GM13976 (cell line): ENCODE measurements around the gene PLXNA2.

Experiments used
- DNase-seq: peaks from one replicate; pipeline ENCODE4 v3.0.0; 2012; ENCODE audit warnings: low spot score
- in situ Hi-C: fragments of 300-500 bp; cut with MboI; formaldehyde crosslinking; loops from one replicate; pipeline ENCODE4 v1.12.0; 2022; ENCODE audit warnings: low sequenced_read_pairs, mixed read lengths, inconsistent platforms; ENCODE audit not compliant: unreplicated experiment
- TF ChIP-seq, protein P1 (sequence below): IDR thresholded peaks from 2 replicates; pipeline ENCODE4 v1.5.1; 2012; ENCODE audit warnings: borderline replicate concordance, mild to moderate bottlenecking; ENCODE audit not compliant: insufficient read depth; ENCODE audit errors: extremely low read depth, missing control alignments, control extremely low read depth

Gene PLXNA2

DNA sequence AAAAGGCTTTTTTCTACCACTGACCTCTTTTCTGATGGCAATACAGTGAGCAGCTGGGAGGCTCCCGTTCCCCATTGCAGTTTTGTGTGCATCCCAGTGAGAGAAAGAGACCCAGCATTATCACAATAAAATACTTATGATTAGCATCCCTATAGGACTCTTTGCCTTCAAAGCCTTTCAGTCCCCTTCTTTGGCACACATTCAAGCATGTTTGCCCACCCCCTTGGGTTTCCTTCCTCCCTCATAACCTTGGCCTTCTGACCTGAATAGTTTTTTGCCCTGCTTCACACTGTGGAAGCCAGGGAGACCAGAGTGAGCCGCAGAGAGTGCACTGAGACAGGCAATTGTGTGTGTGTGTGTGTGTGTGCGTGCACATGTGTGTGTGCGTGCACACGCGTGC lies 13.2 kb upstream of the PLXNA2 start:
- no peak for DNase-seq
- TF ChIP-seq, protein P1, sequence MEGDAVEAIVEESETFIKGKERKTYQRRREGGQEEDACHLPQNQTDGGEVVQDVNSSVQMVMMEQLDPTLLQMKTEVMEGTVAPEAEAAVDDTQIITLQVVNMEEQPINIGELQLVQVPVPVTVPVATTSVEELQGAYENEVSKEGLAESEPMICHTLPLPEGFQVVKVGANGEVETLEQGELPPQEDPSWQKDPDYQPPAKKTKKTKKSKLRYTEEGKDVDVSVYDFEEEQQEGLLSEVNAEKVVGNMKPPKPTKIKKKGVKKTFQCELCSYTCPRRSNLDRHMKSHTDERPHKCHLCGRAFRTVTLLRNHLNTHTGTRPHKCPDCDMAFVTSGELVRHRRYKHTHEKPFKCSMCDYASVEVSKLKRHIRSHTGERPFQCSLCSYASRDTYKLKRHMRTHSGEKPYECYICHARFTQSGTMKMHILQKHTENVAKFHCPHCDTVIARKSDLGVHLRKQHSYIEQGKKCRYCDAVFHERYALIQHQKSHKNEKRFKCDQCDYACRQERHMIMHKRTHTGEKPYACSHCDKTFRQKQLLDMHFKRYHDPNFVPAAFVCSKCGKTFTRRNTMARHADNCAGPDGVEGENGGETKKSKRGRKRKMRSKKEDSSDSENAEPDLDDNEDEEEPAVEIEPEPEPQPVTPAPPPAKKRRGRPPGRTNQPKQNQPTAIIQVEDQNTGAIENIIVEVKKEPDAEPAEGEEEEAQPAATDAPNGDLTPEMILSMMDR, result no peak
- in situ Hi-C loops, result no loop called here

GRCh38 chr1:208256556-208256955 lies 12.4 kb upstream of the PLXNA2 start:
- DNase-seq, result no peak
- TF ChIP-seq, protein P1, result no peak
- in situ Hi-C loops, result no loop called here

- in situ Hi-C loops, result no loop called here
- TF ChIP-seq, protein P1, result no peak
- no peak for DNase-seq
These were observed 11.9 kb upstream of the PLXNA2 start for GRCh38 chr1:208256091-208256490.

- in situ Hi-C loops, result no loop called here
- no peak for DNase-seq
- TF ChIP-seq, protein P1, result no peak
These were observed 10.7 kb upstream of the PLXNA2 start for GRCh38 chr1:208254862-208255261.

DNA sequence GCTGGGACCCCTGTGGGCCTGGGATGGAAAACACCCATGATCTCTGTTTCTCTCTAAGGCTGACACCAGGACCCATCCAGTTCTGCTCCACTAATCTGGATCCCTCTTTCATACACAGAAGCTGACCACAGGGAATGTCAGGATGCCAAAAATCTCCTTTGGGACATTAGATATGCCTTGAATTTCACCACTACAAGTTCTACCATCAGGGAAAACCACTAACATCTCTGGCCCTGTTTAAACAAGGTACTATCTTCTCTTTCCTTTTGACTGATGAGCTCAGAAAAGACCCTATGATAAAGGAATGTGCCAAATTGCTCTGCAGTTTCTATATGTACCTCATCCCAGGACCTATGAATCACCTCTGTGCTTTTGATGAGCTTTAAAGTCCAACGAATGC lies 10.2 kb upstream of the PLXNA2 start:
- in situ Hi-C loops, result no loop called here
- TF ChIP-seq, protein P1, result no peak
- DNase-seq, result no peak

GRCh38 chr1:208252836-208253576 lies 8.8 kb upstream of the PLXNA2 start:
- in situ Hi-C loops, result no loop called here
- TF ChIP-seq, protein P1, result no peak

More at GRCh38 chr1:208252836-208253576, 8.8 kb upstream of the PLXNA2 start:
- DNase-seq, result no peak
